Smooth muscle cell (in vitro differentiated cells): ENCODE results near the gene CCDC81. TPM values are rescaled to one million over a fixed set of nuclear protein-coding genes. Genes with fewer than 3 reads are reported as not detected.

Experiments
- DNase-seq: peaks from one replicate; lab custom pipeline; 2025; ENCODE audit not compliant: unreplicated experiment; lab: John Stamatoyannopoulos, UW
- H2AFZ ChIP-seq: fragments of 200-600 bp; sonication (generic); 2 replicates; pipeline ENCODE4 v1.6.0; 2016; ENCODE audit warnings: antibody characterized with exemption, low read depth, mild to moderate bottlenecking
- H3F3A ChIP-seq: fragments of 200-600 bp; sonication (generic); 2 replicates; pipeline ENCODE4 v1.6.0; 2017; ENCODE audit warnings: antibody characterized with exemption, low read depth
- H3K27ac ChIP-seq: fragments of 200-600 bp; sonication (generic); 2 replicates; pipeline ENCODE4 v1.5.1; 2016; ENCODE audit warnings: low read depth, mild to moderate bottlenecking
- H3K27me3 ChIP-seq: fragments of 200-600 bp; sonication (generic); 2 replicates; pipeline ENCODE4 v1.6.1; 2016; ENCODE audit warnings: low read depth, mild to moderate bottlenecking
- H3K36me3 ChIP-seq: fragments of 200-600 bp; sonication (generic); 2 replicates; pipeline ENCODE4 v1.5.1; 2016; ENCODE audit warnings: low read depth
- H3K4me1 ChIP-seq: fragments of 200-600 bp; sonication (generic); 2 replicates; pipeline ENCODE4 v1.5.1; 2016; ENCODE audit warnings: low read depth
- H3K4me2 ChIP-seq: fragments of 200-600 bp; sonication (generic); 2 replicates; pipeline ENCODE4 v1.6.0; 2016; ENCODE audit warnings: mild to moderate bottlenecking
- H3K4me3 ChIP-seq: fragments of 200-600 bp; sonication (generic); 2 replicates; pipeline ENCODE4 v1.5.1; 2016; ENCODE audit warnings: mild to moderate bottlenecking
- H3K79me2 ChIP-seq: fragments of 200-600 bp; sonication (generic); 2 replicates; pipeline ENCODE4 v1.6.0; 2016; ENCODE audit warnings: low read depth, mild to moderate bottlenecking
- H3K9ac ChIP-seq: fragments of 200-600 bp; sonication (generic); 2 replicates; pipeline ENCODE4 v1.6.0; 2016; ENCODE audit warnings: low read depth
- H3K9me3 ChIP-seq: fragments of 200-600 bp; sonication (generic); replicated peaks from 2 replicates; pipeline ENCODE4 v1.5.1; 2016; ENCODE audit warnings: low read depth
- H4K20me1 ChIP-seq: fragments of 200-600 bp; sonication (generic); 2 replicates; pipeline ENCODE4 v1.6.0; 2016; ENCODE audit warnings: low read depth
- CTCF ChIP-seq: fragments of 200-600 bp; sonication (generic); IDR thresholded peaks from 2 replicates; pipeline ENCODE4 v1.5.1; 2017; ENCODE audit warnings: borderline replicate concordance, mild to moderate bottlenecking, antibody characterized with exemption; ENCODE audit not compliant: insufficient read depth, poor library complexity, severe bottlenecking
- WGBS: methylation state at CpG from one replicate; pipeline ENCODE4 v1.1.7; 2016; ENCODE audit warnings: low lambda C conversion rate; 5-methylcytosine and 5-hydroxymethylcytosine counted together
- polyA plus RNA-seq: library from polyadenylated mRNA; unstranded; fragments of >200 nt; fragmentation: Nextera tagmentation; extraction: Ambion mirVana; gene quantifications from 2 replicates; pipeline ENCODE4 v1.2.1, GENCODE V29; 2016
- total RNA-seq: library from RNA; depleted of rRNA; stranded (reverse); fragments of >200 nt; gene quantifications from 2 replicates; pipeline ENCODE4 v1.2.3, GENCODE V29; 2014

The CCDC81 gene
- total and polyA plus RNA-seq, 2 experiments from 2014 or later, result 4.8 to 9.8 TPM

GRCh38 chr11:86446924-86447285, 72.2 kb downstream of the CCDC81 start:
- Histone ChIP-seq H3K27me3 (no peaks in the 10 kb centered on the region), H3K4me2 (no peak overlapping the region), H3K9ac (no peak overlapping the region), H3K9me3 (no peaks in the 10 kb centered on the region), H3K4me3 (no peak overlapping the region), H2AFZ (no peak overlapping the region), H3F3A (no peaks in the 10 kb centered on the region), H3K27ac (no peak overlapping the region), H3K79me2 (no peaks in the 10 kb centered on the region), H3K4me1 (no peaks in the 10 kb centered on the region), H4K20me1 (no peaks in the 10 kb centered on the region), H3K36me3 (no peaks in the 10 kb centered on the region)
- 97% methylated on average over 12 of the region's 12 CpGs for WGBS
- no peak for DNase-seq
- no peak for TF ChIP-seq CTCF

GRCh38 chr11:86447763-86448480, 73.2 kb downstream of the CCDC81 start:
- no peak for DNase-seq
- Histone ChIP-seq H4K20me1 (no peaks in the 10 kb centered on the region), H3K36me3 (no peaks in the 10 kb centered on the region), H3K27ac (no peak overlapping the region), H2AFZ (no peak overlapping the region), H3K4me3 (no peak overlapping the region), H3K79me2 (no peaks in the 10 kb centered on the region), H3K9ac (no peak overlapping the region), H3K27me3 (no peaks in the 10 kb centered on the region), H3K4me2 (no peak overlapping the region), H3F3A (no peaks in the 10 kb centered on the region), H3K9me3 (no peaks in the 10 kb centered on the region), H3K4me1 (no peaks in the 10 kb centered on the region)
- TF ChIP-seq CTCF, result no peak
- WGBS, result 87% methylated on average over 3 of the region's 3 CpGs

GRCh38 chr11:86449993-86450629, 75.4 kb downstream of the CCDC81 start:
- no peak for TF ChIP-seq CTCF
- Histone ChIP-seq H2AFZ (no peak overlapping the region), H3K27me3 (no peaks in the 10 kb centered on the region), H3K4me2 (no peak overlapping the region), H3K9ac (no peak overlapping the region), H4K20me1 (no peaks in the 10 kb centered on the region), H3K27ac (no peak overlapping the region), H3K36me3 (no peaks in the 10 kb centered on the region), H3K4me3 (no peak overlapping the region), H3K9me3 (no peaks in the 10 kb centered on the region), H3F3A (no peaks in the 10 kb centered on the region), H3K4me1 (no peaks in the 10 kb centered on the region), H3K79me2 (no peaks in the 10 kb centered on the region)
- no peak for DNase-seq
- WGBS, result 89% methylated on average over 5 of the region's 5 CpGs
